ENCODE data around the gene MBD3L3.

- no peak for TF ChIP-seq POLR2AphosphoS5 (IDR thresholded peaks at IDR 0.05; ENCODE audit: insufficient read depth in 1 of 2, low read depth in 1 of 2)
- no peak for TF ChIP-seq CTCF (IDR thresholded peaks at IDR 0.05)
These were observed 48.5 kb upstream of the MBD3L3 start for GRCh38 chr19:7106711-7107657.

Measured in vagina (tissue), 2 donors.